Activated T-cell treated with anti-CD3 and anti-CD28 coated beads, Interleukin-2, amount 50 U/mL, for 72 hours (primary cell): ENCODE measurements around the gene S100A6. TPM values are rescaled to one million over a fixed set of nuclear protein-coding genes. Genes with fewer than 3 reads are reported as not detected.
"Not testable (repeated sequence)": the region's sequence is repeated elsewhere in the genome, so short reads cannot be mapped to it uniquely, and the experiment has no call there.

ENCODE experiments used
- ATAC-seq, 2 donors: fragments of 150-1000 bp; cut with Tn5 transposase; replicated peaks in 1 of 2; 2 replicates each; pipeline ENCODE4 v1.10.0; 2021; ENCODE audit warnings: moderate library complexity in 2 of 2, mild to moderate bottlenecking in 1 of 2
- DNase-seq, 2 donors: peaks; one replicate each; pipeline ENCODE4 v3.0.0; 2021 to 2022; ENCODE audit warnings: mixed read lengths in 1 of 2
- H3K27ac Mint-ChIP-seq: one replicate; pipeline ENCODE4 v1.8.0; 2022; ENCODE audit warnings: mild to moderate bottlenecking, moderate library complexity, mixed read lengths
- H3K27me3 Mint-ChIP-seq: one replicate; pipeline ENCODE4 v1.8.0; 2022; ENCODE audit warnings: low read depth, mixed read lengths
- H3K36me3 Mint-ChIP-seq, 2 donors: one replicate each; pipeline ENCODE4 v1.8.0; 2022; ENCODE audit warnings: mixed read lengths in 2 of 2, mild to moderate bottlenecking in 1 of 2; ENCODE audit not compliant: insufficient read depth in 2 of 2
- H3K4me1 Mint-ChIP-seq: one replicate; pipeline ENCODE4 v1.8.0; 2022; ENCODE audit warnings: low read depth, mixed read lengths
- H3K4me3 Mint-ChIP-seq, 2 donors: one replicate each; pipeline ENCODE4 v1.8.0; 2022; ENCODE audit warnings: mild to moderate bottlenecking in 2 of 2, mixed read lengths in 2 of 2, moderate library complexity in 2 of 2
- H3K9me3 Mint-ChIP-seq, 2 donors: one replicate each; pipeline ENCODE4 v1.8.0; 2022; ENCODE audit warnings: mixed read lengths in 2 of 2
- total RNA-seq, 2 donors: library from RNA; stranded (reverse); gene quantifications; one replicate each; pipeline ENCODE4 v1.2.3, GENCODE V29; 2022

Gene S100A6
- total RNA-seq: 100 to 1,000 TPM; 219 to 358 TPM

- peaks cover 76% of the 10 kb centered on the region for H3K4me1 Mint-ChIP-seq
- peak within 1 kb of the TSS; percentile 97 for H3K27ac Mint-ChIP-seq
- no peaks in the 10 kb centered on the region for H3K27me3 Mint-ChIP-seq
- DNase-seq (peak; percentile 46 to 58), ATAC-seq (peak; percentile 29 to 50)
- H3K36me3 Mint-ChIP-seq: peaks cover 4 to 5% of the 10 kb centered on the region in 2 donors
- H3K9me3 Mint-ChIP-seq: no peaks in the 10 kb centered on the region
- H3K4me3 Mint-ChIP-seq: peak within 1 kb of the TSS; percentile 95 to 96
These were observed at the start of gene S100A6 for GRCh38 chr1:153535242-153536011. Gene S100A6 (minus strand): TSS chr1:153535991. CDS start chr1:153535339, 652 bp downstream.

- Mint-ChIP-seq H3K27ac (no peak overlapping the region), H3K4me3 (no peak overlapping the region), H3K9me3 (no peaks in the 10 kb centered on the region), H3K36me3 (no peaks in the 10 kb centered on the region), H3K4me1 (no peaks in the 10 kb centered on the region), H3K27me3 (peaks cover 7% of the 10 kb centered on the region)
- ATAC-seq (no peak), DNase-seq (no peak)
These were observed 49.2 kb upstream of the S100A6 start for GRCh38 chr1:153585006-153585405.

- DNase-seq: no peak
- no peak for ATAC-seq
- no peak overlapping the region for H3K27ac Mint-ChIP-seq
These were observed 48.2 kb upstream of the S100A6 start for GRCh38 chr1:153583976-153584375.

GRCh38 chr1:153583514-153583913 is 47.7 kb upstream of the S100A6 start:
- DNase-seq, H3K36me3 Mint-ChIP-seq, H3K27ac Mint-ChIP-seq, H3K4me3 Mint-ChIP-seq, H3K4me1 Mint-ChIP-seq, H3K9me3 Mint-ChIP-seq, ATAC-seq: not testable (repeated sequence)
- H3K27me3 Mint-ChIP-seq: peaks cover 17% of the 10 kb centered on the region

More at GRCh38 chr1:153583976-153584375, 48.2 kb upstream of the S100A6 start:
- Mint-ChIP-seq H3K27me3 (peaks cover 12% of the 10 kb centered on the region), H3K4me1 (no peaks in the 10 kb centered on the region), H3K9me3 (no peaks in the 10 kb centered on the region), H3K4me3 (no peak overlapping the region), H3K36me3 (no peaks in the 10 kb centered on the region)

- H3K27me3 Mint-ChIP-seq: peaks cover 24% of the 10 kb centered on the region
- H3K27ac Mint-ChIP-seq, DNase-seq, H3K4me3 Mint-ChIP-seq, H3K36me3 Mint-ChIP-seq, ATAC-seq, H3K9me3 Mint-ChIP-seq, H3K4me1 Mint-ChIP-seq: not testable (repeated sequence)
These were observed 47.0 kb upstream of the S100A6 start for GRCh38 chr1:153582836-153583235.

- ATAC-seq (no peak), DNase-seq (no peak)
- Mint-ChIP-seq H3K27me3 (peaks cover 24% of the 10 kb centered on the region), H3K4me3 (no peak overlapping the region), H3K4me1 (no peaks in the 10 kb centered on the region), H3K9me3 (no peaks in the 10 kb centered on the region), H3K27ac (no peak overlapping the region), H3K36me3 (no peaks in the 10 kb centered on the region)
These were observed 43.1 kb upstream of the S100A6 start for GRCh38 chr1:153578936-153579335.

GRCh38 chr1:153578490-153578889 is 42.7 kb upstream of the S100A6 start:
- H3K27ac Mint-ChIP-seq: no peak overlapping the region
- DNase-seq: no peak
- H3K27me3 Mint-ChIP-seq: peaks cover 23% of the 10 kb centered on the region
- peaks cover 4% of the 10 kb centered on the region for H3K4me1 Mint-ChIP-seq
- ATAC-seq: no peak
- no peaks in the 10 kb centered on the region for H3K36me3 Mint-ChIP-seq
- no peaks in the 10 kb centered on the region for H3K9me3 Mint-ChIP-seq
- no peak overlapping the region for H3K4me3 Mint-ChIP-seq

GRCh38 chr1:153577624-153578051 is 41.8 kb upstream of the S100A6 start:
- Mint-ChIP-seq H3K4me1 (peaks cover 12% of the 10 kb centered on the region), H3K36me3 (peaks cover 3% of the 10 kb centered on the region in 2 donors), H3K27me3 (peaks cover 23% of the 10 kb centered on the region), H3K27ac (no peak overlapping the region), H3K4me3 (no peak overlapping the region), H3K9me3 (no peaks in the 10 kb centered on the region)
- ATAC-seq (no peak), DNase-seq (no peak)

GRCh38 chr1:153577138-153577537 is 41.3 kb upstream of the S100A6 start:
- H3K9me3 Mint-ChIP-seq: no peaks in the 10 kb centered on the region
- H3K27ac Mint-ChIP-seq: no peak overlapping the region
- no peak overlapping the region for H3K4me3 Mint-ChIP-seq
- no peak for DNase-seq
- H3K27me3 Mint-ChIP-seq: peaks cover 23% of the 10 kb centered on the region
- no peak for ATAC-seq
- H3K4me1 Mint-ChIP-seq: peaks cover 17% of the 10 kb centered on the region
- peaks cover 3% of the 10 kb centered on the region in 2 donors for H3K36me3 Mint-ChIP-seq

GRCh38 chr1:153575497-153575896 is 39.7 kb upstream of the S100A6 start:
- Mint-ChIP-seq H3K27me3 (peaks cover 27% of the 10 kb centered on the region), H3K4me1 (peaks cover 31% of the 10 kb centered on the region)
- ATAC-seq, H3K4me3 Mint-ChIP-seq, H3K27ac Mint-ChIP-seq, DNase-seq, H3K9me3 Mint-ChIP-seq, H3K36me3 Mint-ChIP-seq: not testable (repeated sequence)

- not testable (repeated sequence) for H3K27ac Mint-ChIP-seq, H3K9me3 Mint-ChIP-seq, H3K4me3 Mint-ChIP-seq, H3K36me3 Mint-ChIP-seq, ATAC-seq, DNase-seq
- H3K27me3 Mint-ChIP-seq: peaks cover 29% of the 10 kb centered on the region
- H3K4me1 Mint-ChIP-seq: peaks cover 33% of the 10 kb centered on the region
These were observed 39.3 kb upstream of the S100A6 start for GRCh38 chr1:153575081-153575491.

- H3K36me3 Mint-ChIP-seq: peaks cover 3% of the 10 kb centered on the region in 2 donors
- no peak for ATAC-seq
- peaks cover 48% of the 10 kb centered on the region for H3K4me1 Mint-ChIP-seq
- no peak for DNase-seq
- H3K4me3 Mint-ChIP-seq: peak overlapping the region; percentile 48 to 82
- H3K27ac Mint-ChIP-seq: peak overlapping the region; percentile 97
- no peaks in the 10 kb centered on the region for H3K9me3 Mint-ChIP-seq
- peaks cover 17% of the 10 kb centered on the region for H3K27me3 Mint-ChIP-seq
These were observed 37.6 kb upstream of the S100A6 start for GRCh38 chr1:153573351-153573750.

GRCh38 chr1:153572569-153573015 is 36.8 kb upstream of the S100A6 start:
- Mint-ChIP-seq H3K36me3 (peaks cover 3% of the 10 kb centered on the region in 2 donors), H3K4me3 (peak overlapping the region; percentile 0 to 82), H3K27ac (peak overlapping the region; percentile 97), H3K4me1 (peaks cover 56% of the 10 kb centered on the region), H3K9me3 (no peaks in the 10 kb centered on the region), H3K27me3 (peaks cover 9% of the 10 kb centered on the region)
- DNase-seq (peak; percentile 61 to 67), ATAC-seq (peak; percentile 80 to 81)
